Activated naive CD4-positive, alpha-beta T cell treated with anti-CD3 and anti-CD28 coated beads for 36 hours (primary cell): ENCODE data around the gene CTRB1. TPM values are rescaled to one million over a fixed set of nuclear protein-coding genes. Genes with fewer than 3 reads are reported as not detected.
"Not testable (repeated sequence)": the region's sequence is repeated elsewhere in the genome, so short reads cannot be mapped to it uniquely, and the experiment has no call there.

ENCODE experiments used
- CTCF ChIA-PET: fragments of 350-600 bp; sonication (Branson Sonifier 250); formaldehyde crosslinking; loops from one replicate; lab custom pipeline; 2021; ENCODE audit warnings: antibody characterized with exemption; lab: Charles Lee
- DNase-seq: peaks from one replicate; pipeline ENCODE4 v3.0.0-alpha.2; 2020
- H3K27ac Mint-ChIP-seq: one replicate; pipeline ENCODE4 v1.8.0; 2021; ENCODE audit warnings: mild to moderate bottlenecking, mixed read lengths
- H3K27me3 Mint-ChIP-seq: one replicate; pipeline ENCODE4 v1.8.0; 2021; ENCODE audit warnings: low read depth, mixed read lengths
- H3K36me3 Mint-ChIP-seq: one replicate; pipeline ENCODE4 v1.8.0; 2021; ENCODE audit warnings: low read depth, mixed read lengths
- H3K4me1 Mint-ChIP-seq: one replicate; pipeline ENCODE4 v1.8.0; 2021; ENCODE audit warnings: low read depth, mixed read lengths
- H3K4me3 Mint-ChIP-seq: one replicate; pipeline ENCODE4 v1.8.0; 2021; ENCODE audit warnings: mild to moderate bottlenecking, moderate library complexity, mixed read lengths
- H3K9me3 Mint-ChIP-seq: one replicate; pipeline ENCODE4 v1.8.0; 2021; ENCODE audit warnings: mixed read lengths
- intact Hi-C: fragments of 100-400 bp; cut with micrococcal nuclease; formaldehyde crosslinking; loops from one replicate; pipeline ENCODE4 v1.15.1; 2023
- total RNA-seq, 2 experiments: library from RNA; stranded (reverse); gene quantifications; one replicate each; pipeline ENCODE4 v1.2.3, GENCODE V29; 2021

CTRB1 gene
- total RNA-seq, 2 experiments from 2014 or later, result not detected

- Mint-ChIP-seq H3K4me1 (no peaks in the 10 kb centered on the region), H3K27me3 (peaks cover 15% of the 10 kb centered on the region), H3K4me3 (no peak overlapping the region), H3K27ac (no peak overlapping the region), H3K9me3 (no peaks in the 10 kb centered on the region), H3K36me3 (no peaks in the 10 kb centered on the region)
- no peak for DNase-seq
- CTCF ChIA-PET, result interaction anchor here (1.4 kb wide), 1 partner anchor 40 kb away, joined by 5 read pairs; no protein-coding TSS in a partner anchor
- intact Hi-C loops, result no loop called here
These were observed 24.9 kb upstream of the CTRB1 start for GRCh38 chr16:75193730-75194444.

GRCh38 chr16:75195811-75196790 lies 22.7 kb upstream of the CTRB1 start:
- Mint-ChIP-seq H3K36me3 (no peaks in the 10 kb centered on the region), H3K9me3 (no peaks in the 10 kb centered on the region), H3K4me3 (no peak overlapping the region), H3K4me1 (peaks cover 5% of the 10 kb centered on the region), H3K27ac (no peak overlapping the region), H3K27me3 (peaks cover 13% of the 10 kb centered on the region)
- CTCF ChIA-PET, result interaction anchor here (0.6 to 3.1 kb wide), 4 partner anchors 38 to 207 kb away, joined by 3 to 27 read pairs (median 3); no protein-coding TSS in a partner anchor
- DNase-seq, result no peak
- intact Hi-C loops, result no loop called here

- DNase-seq, result no peak
- no peak overlapping the region for H3K4me3 Mint-ChIP-seq
- peaks cover 13% of the 10 kb centered on the region for H3K27me3 Mint-ChIP-seq
- no peaks in the 10 kb centered on the region for H3K9me3 Mint-ChIP-seq
- no peaks in the 10 kb centered on the region for H3K36me3 Mint-ChIP-seq
- CTCF ChIA-PET, result interaction anchor here (0.6 to 3.1 kb wide), 5 partner anchors 37 to 268 kb away, joined by 3 to 27 read pairs (median 3); partner anchors contain the start of gene TMEM170A
- intact Hi-C loops, result no loop called here
- peaks cover 9% of the 10 kb centered on the region for H3K4me1 Mint-ChIP-seq
- no peak overlapping the region for H3K27ac Mint-ChIP-seq
These were observed 22.0 kb upstream of the CTRB1 start for GRCh38 chr16:75196836-75197235.

- Mint-ChIP-seq H3K27me3 (peaks cover 13% of the 10 kb centered on the region), H3K36me3 (no peaks in the 10 kb centered on the region), H3K4me3 (no peak overlapping the region), H3K27ac (no peak overlapping the region), H3K4me1 (peaks cover 9% of the 10 kb centered on the region), H3K9me3 (no peaks in the 10 kb centered on the region)
- CTCF ChIA-PET, result interaction anchor here (0.8 to 3.1 kb wide), 10 partner anchors 12 to 594 kb away, joined by 3 to 27 read pairs (median 4); partner anchors contain the start of gene TMEM170A
- DNase-seq, result no peak
- intact Hi-C loops, result loop anchor here (2.0 kb wide), 2 partner anchors 21 to 319 kb away; partner anchors contain the start of gene CTRB1
These were observed 21.2 kb upstream of the CTRB1 start for GRCh38 chr16:75197522-75198134.

GRCh38 chr16:75198135-75198600 lies 20.6 kb upstream of the CTRB1 start:
- Mint-ChIP-seq H3K36me3 (no peaks in the 10 kb centered on the region), H3K9me3 (no peaks in the 10 kb centered on the region), H3K4me3 (no peak overlapping the region), H3K27me3 (peaks cover 13% of the 10 kb centered on the region), H3K4me1 (peaks cover 9% of the 10 kb centered on the region), H3K27ac (no peak overlapping the region)
- DNase-seq, result no peak
- intact Hi-C loops, result loop anchor here (2.0 kb wide), 2 partner anchors 21 to 319 kb away; partner anchors contain the start of gene CTRB1
- CTCF ChIA-PET, result interaction anchor here (0.8 to 3.9 kb wide), 19 partner anchors 11 to 593 kb away, joined by 3 to 45 read pairs (median 10); partner anchors contain the start of genes ADAT1 and TMEM170A

- intact Hi-C loops, result no loop called here
- H3K27me3 Mint-ChIP-seq, result peaks cover 10% of the 10 kb centered on the region
These were observed 16.7 kb upstream of the CTRB1 start for GRCh38 chr16:75202069-75202590.

GRCh38 chr16:75203096-75203495 lies 15.7 kb upstream of the CTRB1 start:
- H3K27me3 Mint-ChIP-seq, result peaks cover 5% of the 10 kb centered on the region
- intact Hi-C loops, result no loop called here
- no peak for DNase-seq
- no peak overlapping the region for H3K27ac Mint-ChIP-seq
- no peaks in the 10 kb centered on the region for H3K9me3 Mint-ChIP-seq
- peaks cover 9% of the 10 kb centered on the region for H3K4me1 Mint-ChIP-seq
- CTCF ChIA-PET, result interaction anchor here (1.1 kb wide), 1 partner anchor 31 kb away, joined by 4 read pairs; no protein-coding TSS in a partner anchor
- H3K4me3 Mint-ChIP-seq, result no peak overlapping the region
- H3K36me3 Mint-ChIP-seq, result no peaks in the 10 kb centered on the region

More at GRCh38 chr16:75202069-75202590, 16.7 kb upstream of the CTRB1 start:
- Mint-ChIP-seq H3K9me3 (no peaks in the 10 kb centered on the region), H3K36me3 (no peaks in the 10 kb centered on the region), H3K4me3 (no peak overlapping the region), H3K4me1 (peaks cover 9% of the 10 kb centered on the region), H3K27ac (no peak overlapping the region)
- CTCF ChIA-PET, result interaction anchor here (1.2 to 3.9 kb wide), 3 partner anchors 31 to 315 kb away, joined by 4 to 45 read pairs (median 5); no protein-coding TSS in a partner anchor
- no peak for DNase-seq

- no peak for DNase-seq
- Mint-ChIP-seq H3K4me1 (peaks cover 9% of the 10 kb centered on the region), H3K27me3 (no peaks in the 10 kb centered on the region), H3K36me3 (no peaks in the 10 kb centered on the region), H3K27ac (no peak overlapping the region), H3K9me3 (no peaks in the 10 kb centered on the region), H3K4me3 (no peak overlapping the region)
- CTCF ChIA-PET, result interaction anchor here (1.1 kb wide), 2 partner anchors 16 to 30 kb away, joined by 4 to 5 read pairs; no protein-coding TSS in a partner anchor
- intact Hi-C loops, result no loop called here
These were observed 14.9 kb upstream of the CTRB1 start for GRCh38 chr16:75203667-75204409.

GRCh38 chr16:75204410-75204758 lies 14.4 kb upstream of the CTRB1 start:
- no peak overlapping the region for H3K27ac Mint-ChIP-seq
- H3K4me1 Mint-ChIP-seq, result peaks cover 9% of the 10 kb centered on the region
- intact Hi-C loops, result no loop called here
- no peaks in the 10 kb centered on the region for H3K36me3 Mint-ChIP-seq
- H3K27me3 Mint-ChIP-seq, result no peaks in the 10 kb centered on the region
- H3K9me3 Mint-ChIP-seq, result no peaks in the 10 kb centered on the region
- no peak for DNase-seq
- CTCF ChIA-PET, result interaction anchor here (1.1 kb wide), 1 partner anchor 15 kb away, joined by 5 read pairs; no protein-coding TSS in a partner anchor
- no peak overlapping the region for H3K4me3 Mint-ChIP-seq

- H3K4me1 Mint-ChIP-seq, H3K36me3 Mint-ChIP-seq, H3K27ac Mint-ChIP-seq, DNase-seq, H3K9me3 Mint-ChIP-seq, H3K4me3 Mint-ChIP-seq, H3K27me3 Mint-ChIP-seq, intact Hi-C loops, CTCF ChIA-PET: not testable (repeated sequence)
These were observed 13.9 kb upstream of the CTRB1 start for GRCh38 chr16:75204905-75205304.

GRCh38 chr16:75205438-75205837 lies 13.3 kb upstream of the CTRB1 start:
- intact Hi-C loops, result not testable (repeated sequence)

More at GRCh38 chr16:75205438-75205837, 13.3 kb upstream of the CTRB1 start:
- H3K27me3 Mint-ChIP-seq, H3K9me3 Mint-ChIP-seq, CTCF ChIA-PET, DNase-seq, H3K36me3 Mint-ChIP-seq, H3K4me3 Mint-ChIP-seq, H3K27ac Mint-ChIP-seq, H3K4me1 Mint-ChIP-seq: not testable (repeated sequence)
